Endothelial cell of umbilical vein (primary cell): Measurements from ENCODE around the gene BCAS3. TPM values are rescaled to one million over a fixed set of nuclear protein-coding genes. Genes with fewer than 3 reads are reported as not detected.

ENCODE experiments used
- BruUV-seq: library from RNA; stranded (reverse); fragments of 400-500 nt; replicated peaks from 2 replicates; lab custom pipeline; 2021; lab: Mats Ljungman, UMichigan
- CTCF ChIA-PET: fragments of 300-600, 350-600 bp; sonication (Branson Sonifier 250); formaldehyde crosslinking; loops from one replicate; lab custom pipeline; 2021; ENCODE audit warnings: antibody characterized with exemption, inconsistent platforms; lab: Charles Lee
- POLR2A ChIA-PET: fragments of 300-600, 350-600 bp; sonication (Branson Sonifier 250); formaldehyde crosslinking; loops from one replicate; lab custom pipeline; 2021; ENCODE audit warnings: antibody characterized with exemption, inconsistent platforms; lab: Charles Lee
- DNase-seq: peaks from one replicate; pipeline ENCODE4 v3.0.0-alpha.2; 2011; ENCODE audit warnings: low read depth, low spot score
- FAIRE-seq: peaks from 2 replicates; lab custom pipeline; 2011; peaks lifted over from hg19 to GRCh38; lab: Jason Lieb, UNC
- H2AFZ ChIP-seq: 2 replicates; pipeline ENCODE4 v1.6.0; 2012; ENCODE audit warnings: low read depth, low read length, control low read depth, inconsistent platforms
- H3K27ac ChIP-seq: 2 replicates; pipeline ENCODE4 v1.5.1; 2011; ENCODE audit warnings: low read depth, mild to moderate bottlenecking, control low read depth, low read length, moderate library complexity; ENCODE audit not compliant: insufficient read depth
- H3K27me3 ChIP-seq, 2 experiments: 2 replicates each; pipeline versions ENCODE4 v1.6.0 to v1.6.1; 2011; ENCODE audit warnings: low read length in 2 of 2, mixed read lengths in 1 of 2; ENCODE audit not compliant: control insufficient read depth in 2 of 2, insufficient read depth in 2 of 2
- H3K36me3 ChIP-seq, 2 experiments: 2 replicates in 1 of 2; 3 replicates in 1 of 2; pipeline ENCODE4 v1.5.1; 2011; ENCODE audit warnings: low read length in 2 of 2, mild to moderate bottlenecking in 1 of 2, moderate library complexity in 1 of 2; ENCODE audit not compliant: control insufficient read depth in 2 of 2, insufficient read depth in 2 of 2; ENCODE audit errors: extremely low read depth in 1 of 2
- H3K4me1 ChIP-seq: 3 replicates; pipeline ENCODE4 v1.5.1; 2011; ENCODE audit warnings: mild to moderate bottlenecking, low read length; ENCODE audit not compliant: control insufficient read depth, insufficient read depth; ENCODE audit errors: extremely low read depth
- H3K4me2 ChIP-seq: 2 replicates; pipeline ENCODE4 v1.6.1; 2011; ENCODE audit warnings: low read length, control low read depth, mixed read lengths; ENCODE audit not compliant: insufficient read depth
- H3K4me3 ChIP-seq, 3 experiments: fragments of 200-600 bp in 1 of 3; sonication (generic), shearing (Covaris generic) in 1 of 3; replicated peaks in 1 of 3; 2 replicates each; pipeline ENCODE4 v1.5.1; 2011 to 2016; ENCODE audit warnings: control low read depth in 3 of 3, low read length in 3 of 3, mild to moderate bottlenecking in 2 of 3, inconsistent platforms in 1 of 3, low read depth in 1 of 3, moderate library complexity in 1 of 3; ENCODE audit not compliant: insufficient read depth in 1 of 3
- H3K79me2 ChIP-seq: 2 replicates; pipeline ENCODE4 v1.6.0; 2012; ENCODE audit warnings: low read length, inconsistent platforms; ENCODE audit not compliant: control insufficient read depth, insufficient read depth
- H3K9ac ChIP-seq: replicated peaks from 2 replicates; pipeline ENCODE3; 2011; ENCODE audit warnings: low read length, control low read depth; ENCODE audit not compliant: insufficient read depth; ENCODE audit errors: extremely low read depth
- H3K9me1 ChIP-seq: replicated peaks from 3 replicates; pipeline ENCODE4 v1.6.0; 2011; ENCODE audit warnings: mild to moderate bottlenecking, low read length; ENCODE audit not compliant: control insufficient read depth, insufficient read depth; ENCODE audit errors: extremely low read depth
- H3K9me3 ChIP-seq: replicated peaks from 2 replicates; pipeline ENCODE4 v1.5.1; 2012; ENCODE audit warnings: low read length, inconsistent platforms; ENCODE audit not compliant: control insufficient read depth, insufficient read depth
- H4K20me1 ChIP-seq: replicated peaks from 2 replicates; pipeline ENCODE3; 2011; ENCODE audit warnings: mild to moderate bottlenecking, low read length; ENCODE audit not compliant: control insufficient read depth, insufficient read depth; ENCODE audit errors: extremely low read depth
- EZH2 ChIP-seq: IDR thresholded peaks from 2 replicates; pipeline ENCODE4 v1.6.1; 2012; ENCODE audit warnings: borderline replicate concordance, low read depth, mild to moderate bottlenecking, moderate library complexity, low read length, inconsistent platforms; ENCODE audit not compliant: severe bottlenecking
- FOS ChIP-seq: IDR thresholded peaks from 2 replicates; pipeline ENCODE4 v1.6.1; 2011; ENCODE audit warnings: mild to moderate bottlenecking, low read length, moderate library complexity, borderline replicate concordance; ENCODE audit not compliant: insufficient read depth
- GATA2 ChIP-seq: IDR thresholded peaks from 2 replicates; pipeline ENCODE4 v1.7.0; 2011; ENCODE audit warnings: low read depth, mild to moderate bottlenecking, moderate library complexity, mixed read lengths, low read length; ENCODE audit not compliant: insufficient read length, insufficient read depth
- JUN ChIP-seq: IDR thresholded peaks from 2 replicates; pipeline ENCODE4 v1.6.1; 2011; ENCODE audit warnings: borderline replicate concordance, low read depth; ENCODE audit not compliant: insufficient read length, insufficient read depth
- MYC ChIP-seq: IDR thresholded peaks from one replicate; pipeline ENCODE4 v1.6.1; 2011; ENCODE audit warnings: mild to moderate bottlenecking, low read depth, low read length
- POLR2A ChIP-seq: IDR thresholded peaks from 2 replicates; pipeline ENCODE4 v1.6.1; 2012; ENCODE audit warnings: low read depth, mild to moderate bottlenecking, control low read depth, low read length
- POLR2AphosphoS5 ChIP-seq: IDR thresholded peaks from 2 replicates; pipeline ENCODE4 v1.6.1; 2012; ENCODE audit warnings: low read depth, mild to moderate bottlenecking, control low read depth, low read length, moderate library complexity; ENCODE audit not compliant: insufficient read depth
- dilution Hi-C: fragments of 300-500 bp; cut with MboI; formaldehyde crosslinking; loops from one replicate; pipeline ENCODE4 v1.15.0; 2019; ENCODE audit warnings: low sequenced_read_pairs; ENCODE audit not compliant: extremely low pct_ligation_motif_present
- intact Hi-C: fragments of 100-400 bp; cut with micrococcal nuclease; formaldehyde crosslinking; loops from one replicate; pipeline ENCODE4 v1.10.0; 2022
- polyA plus RNA-seq, 4 experiments: library from polyadenylated mRNA; depleted of rRNA in 3 of 4; stranded (reverse) in 3 of 4; unstranded in 1 of 4; fragments of >200 nt; gene quantifications; 2 replicates each; pipeline versions ENCODE4 v1.2.1 to v1.2.3, GENCODE V29; 2011 to 2012; ENCODE audit warnings: missing spikeins in 1 of 4
- total RNA-seq: library from RNA; stranded (reverse); gene quantifications from 2 replicates; pipeline ENCODE4 v1.2.3, GENCODE V29; 2021
- TF ChIP-seq, protein P1 (sequence below): IDR thresholded peaks from 2 replicates; pipeline ENCODE4 v1.6.1; 2011; ENCODE audit not compliant: insufficient read depth, insufficient read length
- TF ChIP-seq, protein P2 (sequence below), 2 donors: IDR thresholded peaks; 1 replicate in 1 of 2; 2 replicates in 1 of 2; pipeline ENCODE4 v1.5.1; 2011; ENCODE audit warnings: low read length in 2 of 2, mild to moderate bottlenecking in 2 of 2, moderate library complexity in 2 of 2, control low read depth in 1 of 2, inconsistent platforms in 1 of 2, low read depth in 1 of 2; ENCODE audit not compliant: insufficient read depth in 1 of 2; ENCODE audit errors: extremely low read depth in 1 of 2

BCAS3 gene
- total and polyA plus RNA-seq, 2 donors (not counting 3 experiments of a cell fraction or from before 2014, with no cell fraction given) = 8.2 to 16.0 TPM

DNA sequence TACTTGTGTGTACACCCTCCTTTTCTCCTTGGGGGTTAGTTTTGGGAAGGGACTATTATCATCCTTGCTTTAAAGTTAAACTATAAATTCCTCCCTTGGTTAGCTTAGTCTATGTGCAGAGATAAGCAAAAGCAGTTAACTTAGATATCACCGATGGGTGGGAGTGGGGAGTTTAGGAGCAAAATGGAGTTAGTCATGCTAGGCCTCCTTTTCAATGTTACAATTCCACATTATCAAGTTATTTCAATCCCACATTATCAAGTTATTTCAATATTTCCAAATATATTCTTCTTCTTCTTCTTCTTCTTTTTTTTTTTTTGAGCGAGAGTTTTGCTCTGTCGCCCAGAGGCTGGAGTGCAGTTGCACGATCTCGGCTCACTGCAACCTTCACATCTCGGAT, 1.7 kb upstream of the BCAS3 start:
- H3K9ac ChIP-seq = no peak overlapping the region
- no peak overlapping the region for H3K27ac ChIP-seq
- intact Hi-C loops = no loop called here
- peaks cover 7% of the 10 kb centered on the region for H3K4me1 ChIP-seq
- DNase-seq = no peak
- no peaks in the 10 kb centered on the region for H3K27me3 ChIP-seq
- dilution Hi-C loops = no loop called here
- BruUV-seq = no TSS peak
- H3K79me2 ChIP-seq = no peaks in the 10 kb centered on the region
- no peaks in the 10 kb centered on the region for H3K9me1 ChIP-seq
- FAIRE-seq = no peak
- no peak overlapping the region for H3K4me3 ChIP-seq
- no peaks in the 10 kb centered on the region for H4K20me1 ChIP-seq
- H2AFZ ChIP-seq = no peak overlapping the region
- H3K4me2 ChIP-seq = no peak overlapping the region
- CTCF ChIA-PET = no interaction called here
- TF ChIP-seq, protein P1, sequence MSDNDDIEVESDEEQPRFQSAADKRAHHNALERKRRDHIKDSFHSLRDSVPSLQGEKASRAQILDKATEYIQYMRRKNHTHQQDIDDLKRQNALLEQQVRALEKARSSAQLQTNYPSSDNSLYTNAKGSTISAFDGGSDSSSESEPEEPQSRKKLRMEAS = no peak
- TF ChIP-seq GATA2 (no peak), EZH2 (no peak), FOS (no peak), JUN (no peak), MYC (no peak), POLR2AphosphoS5 (no peak), POLR2A (no peak)
- TF ChIP-seq, protein P2, sequence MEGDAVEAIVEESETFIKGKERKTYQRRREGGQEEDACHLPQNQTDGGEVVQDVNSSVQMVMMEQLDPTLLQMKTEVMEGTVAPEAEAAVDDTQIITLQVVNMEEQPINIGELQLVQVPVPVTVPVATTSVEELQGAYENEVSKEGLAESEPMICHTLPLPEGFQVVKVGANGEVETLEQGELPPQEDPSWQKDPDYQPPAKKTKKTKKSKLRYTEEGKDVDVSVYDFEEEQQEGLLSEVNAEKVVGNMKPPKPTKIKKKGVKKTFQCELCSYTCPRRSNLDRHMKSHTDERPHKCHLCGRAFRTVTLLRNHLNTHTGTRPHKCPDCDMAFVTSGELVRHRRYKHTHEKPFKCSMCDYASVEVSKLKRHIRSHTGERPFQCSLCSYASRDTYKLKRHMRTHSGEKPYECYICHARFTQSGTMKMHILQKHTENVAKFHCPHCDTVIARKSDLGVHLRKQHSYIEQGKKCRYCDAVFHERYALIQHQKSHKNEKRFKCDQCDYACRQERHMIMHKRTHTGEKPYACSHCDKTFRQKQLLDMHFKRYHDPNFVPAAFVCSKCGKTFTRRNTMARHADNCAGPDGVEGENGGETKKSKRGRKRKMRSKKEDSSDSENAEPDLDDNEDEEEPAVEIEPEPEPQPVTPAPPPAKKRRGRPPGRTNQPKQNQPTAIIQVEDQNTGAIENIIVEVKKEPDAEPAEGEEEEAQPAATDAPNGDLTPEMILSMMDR (IDR thresholded peaks at IDR 0.05; ENCODE audit: extremely low read depth in 1 of 2, insufficient read depth in 1 of 2, low read depth in 1 of 2, low read length in 2 of 2) = no peak
- POLR2A ChIA-PET = no interaction called here
- H3K9me3 ChIP-seq = no peaks in the 10 kb centered on the region
- H3K36me3 ChIP-seq = no peaks in the 10 kb centered on the region
